Measurements from ENCODE around the gene PCAT6. TPM values are rescaled to one million over a fixed set of nuclear protein-coding genes. Genes with fewer than 3 reads are reported as not detected.
A peak's percentile ranks its signal among the peaks of the same experiment; 100 is the strongest.
"Not testable (repeated sequence)": the region's sequence is repeated elsewhere in the genome, so short reads cannot be mapped to it uniquely, and the experiment has no call there.

PCAT6 gene
- total RNA-seq, 1 experiment from 2014 or later: not detected

GRCh38 chr1:202807451-202807925, 3.3 kb upstream of the PCAT6 start:
- DNase-seq (ENCODE audit: low spot score): no peak

GRCh38 chr1:202807926-202808757, 2.6 kb upstream of the PCAT6 start, which contains the start of gene KDM5B:
Gene KDM5B, minus strand, starts transcription at chr1:202808421. Its CDS starts 116 bp downstream, at chr1:202808305.
- DNase-seq (ENCODE audit: low spot score): peak; percentile 70

GRCh38 chr1:202809597-202810159, 1.1 kb upstream of the PCAT6 start:
- DNase-seq (ENCODE audit: low spot score): no peak

GRCh38 chr1:202810193-202810614, 550 bp upstream of the PCAT6 start:
- DNase-seq (ENCODE audit: low spot score): no peak

GRCh38 chr1:202811296-202812175, 782 bp downstream of the PCAT6 start:
- DNase-seq (ENCODE audit: low spot score): no peak

GRCh38 chr1:202812176-202813026, 1.6 kb downstream of the PCAT6 start:
- peak; percentile 31 for DNase-seq (ENCODE audit: low spot score)

GRCh38 chr1:202815120-202815519, 4.4 kb downstream of the PCAT6 start:
- no peak for DNase-seq (ENCODE audit: low spot score)

GRCh38 chr1:202818819-202819218, 8.1 kb downstream of the PCAT6 start:
- no peak for DNase-seq (ENCODE audit: low spot score)

GRCh38 chr1:202821467-202821866, 10.7 kb downstream of the PCAT6 start:
- no peak for DNase-seq (ENCODE audit: low spot score)

- DNase-seq (ENCODE audit: low spot score): no peak
Observed at GRCh38 chr1:202825748-202826147, 15.0 kb downstream of the PCAT6 start.

GRCh38 chr1:202829223-202829622, 18.5 kb downstream of the PCAT6 start:
- DNase-seq (ENCODE audit: low spot score): not testable (repeated sequence)

GRCh38 chr1:202831906-202832305, 21.2 kb downstream of the PCAT6 start:
- no peak for DNase-seq (ENCODE audit: low spot score)

GRCh38 chr1:202834771-202835547, 24.2 kb downstream of the PCAT6 start:
- DNase-seq (ENCODE audit: low spot score): no peak

- no peak for DNase-seq (ENCODE audit: low spot score)
Observed at GRCh38 chr1:202835548-202836072, 24.9 kb downstream of the PCAT6 start.

- DNase-seq (ENCODE audit: low spot score): no peak
Observed at GRCh38 chr1:202836623-202837403, 26.1 kb downstream of the PCAT6 start.

- DNase-seq (ENCODE audit: low spot score): no peak
Observed at GRCh38 chr1:202837746-202838262, 27.1 kb downstream of the PCAT6 start.

- DNase-seq (ENCODE audit: low spot score): no peak
Observed at GRCh38 chr1:202843081-202843480, 32.3 kb downstream of the PCAT6 start.

GRCh38 chr1:202844259-202844658, 33.5 kb downstream of the PCAT6 start:
- DNase-seq (ENCODE audit: low spot score): no peak

GRCh38 chr1:202844935-202845334, 34.2 kb downstream of the PCAT6 start:
- DNase-seq (ENCODE audit: low spot score): no peak
